GM12875 (cell line): Measurements from ENCODE around the gene GNAO1.

Experiments used
- H3K4me3 ChIP-seq: one replicate; pipeline ENCODE4 v1.5.1; 2011; ENCODE audit warnings: low read depth, low read length, control low read depth
- CTCF ChIP-seq: IDR thresholded peaks from 2 replicates; pipeline ENCODE4 v1.5.1; 2011; ENCODE audit warnings: low read depth, mild to moderate bottlenecking, control low read depth, inconsistent platforms, low read length, moderate library complexity, borderline replicate concordance; ENCODE audit not compliant: insufficient read depth

Gene GNAO1

GRCh38 chr16:56362057-56362655 is 170.9 kb downstream of the GNAO1 start:
- no peak overlapping the region for H3K4me3 ChIP-seq

GRCh38 chr16:56362706-56363105 is 171.4 kb downstream of the GNAO1 start:
- H3K4me3 ChIP-seq = no peak overlapping the region
- no peak for TF ChIP-seq CTCF

More at GRCh38 chr16:56362057-56362655, 170.9 kb downstream of the GNAO1 start:
- no peak for TF ChIP-seq CTCF

- no peak overlapping the region for H3K4me3 ChIP-seq
- TF ChIP-seq CTCF = no peak
These were observed 172.0 kb downstream of the GNAO1 start for GRCh38 chr16:56363181-56363716.

- H3K4me3 ChIP-seq = no peak overlapping the region
- no peak for TF ChIP-seq CTCF
These were observed 172.7 kb downstream of the GNAO1 start for GRCh38 chr16:56363781-56364565.

GRCh38 chr16:56364865-56365264 is 173.6 kb downstream of the GNAO1 start:
- H3K4me3 ChIP-seq = no peak overlapping the region

GRCh38 chr16:56365552-56365951 is 174.3 kb downstream of the GNAO1 start:
- no peak for TF ChIP-seq CTCF

More at GRCh38 chr16:56364865-56365264, 173.6 kb downstream of the GNAO1 start:
- TF ChIP-seq CTCF = no peak

GRCh38 chr16:56366945-56367344 is 175.7 kb downstream of the GNAO1 start:
- H3K4me3 ChIP-seq = no peak overlapping the region
- TF ChIP-seq CTCF = no peak

More at GRCh38 chr16:56365552-56365951, 174.3 kb downstream of the GNAO1 start:
- H3K4me3 ChIP-seq = no peak overlapping the region
